GM12864 (cell line): Measurements from ENCODE around the gene CHCHD1.

Source experiments
- DNase-seq: peaks from one replicate; pipeline ENCODE4 v3.0.0-alpha.2; 2011; ENCODE audit warnings: low read depth
- H3K4me3 ChIP-seq: 2 replicates; pipeline ENCODE4 v1.5.1; 2011; ENCODE audit warnings: mild to moderate bottlenecking, low read depth, low read length, control low read depth
- TF ChIP-seq, protein P1 (sequence below): IDR thresholded peaks from 2 replicates; pipeline ENCODE4 v1.5.1; 2011; ENCODE audit warnings: low read depth, mild to moderate bottlenecking, moderate library complexity, low read length, control low read depth, inconsistent platforms; ENCODE audit errors: missing control alignments

Gene CHCHD1

DNA sequence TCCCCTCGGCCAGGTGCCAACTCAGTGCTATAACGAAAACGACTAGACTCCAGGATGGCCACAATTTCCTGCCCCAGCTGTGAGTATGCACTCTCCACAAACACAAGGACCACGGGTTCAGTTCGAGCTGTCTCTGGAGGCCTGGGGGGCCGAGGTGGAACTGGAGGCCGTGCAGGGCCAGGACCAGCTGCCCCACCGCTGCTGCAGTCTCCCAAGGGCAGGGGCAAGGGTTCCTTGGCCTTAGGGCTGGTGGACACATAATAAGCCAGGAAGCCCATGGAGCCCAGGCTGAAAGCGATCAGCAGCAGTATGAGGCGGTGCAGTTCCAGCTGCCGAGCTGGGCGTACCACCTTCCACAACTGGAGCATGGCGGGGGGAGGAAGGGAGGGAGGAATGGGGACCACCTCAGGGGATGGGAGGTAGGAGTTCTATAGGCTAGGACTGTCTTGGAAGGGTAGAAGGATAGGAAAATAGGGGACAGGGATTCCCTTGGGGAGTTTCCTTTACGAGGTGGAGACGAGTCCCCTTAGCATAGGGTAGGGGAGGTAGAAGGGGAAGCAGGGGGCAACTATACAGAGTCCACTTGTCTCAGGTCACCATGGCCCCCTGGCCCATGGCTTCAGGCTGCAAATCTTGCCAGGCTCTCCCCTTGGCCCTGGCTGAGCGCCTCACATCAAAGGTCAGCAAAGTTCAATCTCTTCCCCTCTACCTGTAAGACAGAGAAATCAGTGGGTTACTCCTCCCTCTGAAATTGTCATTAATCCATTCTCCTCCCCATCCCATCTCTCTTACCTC, 26.4 kb downstream of the CHCHD1 start:
- no peak for DNase-seq
- TF ChIP-seq, protein P1, sequence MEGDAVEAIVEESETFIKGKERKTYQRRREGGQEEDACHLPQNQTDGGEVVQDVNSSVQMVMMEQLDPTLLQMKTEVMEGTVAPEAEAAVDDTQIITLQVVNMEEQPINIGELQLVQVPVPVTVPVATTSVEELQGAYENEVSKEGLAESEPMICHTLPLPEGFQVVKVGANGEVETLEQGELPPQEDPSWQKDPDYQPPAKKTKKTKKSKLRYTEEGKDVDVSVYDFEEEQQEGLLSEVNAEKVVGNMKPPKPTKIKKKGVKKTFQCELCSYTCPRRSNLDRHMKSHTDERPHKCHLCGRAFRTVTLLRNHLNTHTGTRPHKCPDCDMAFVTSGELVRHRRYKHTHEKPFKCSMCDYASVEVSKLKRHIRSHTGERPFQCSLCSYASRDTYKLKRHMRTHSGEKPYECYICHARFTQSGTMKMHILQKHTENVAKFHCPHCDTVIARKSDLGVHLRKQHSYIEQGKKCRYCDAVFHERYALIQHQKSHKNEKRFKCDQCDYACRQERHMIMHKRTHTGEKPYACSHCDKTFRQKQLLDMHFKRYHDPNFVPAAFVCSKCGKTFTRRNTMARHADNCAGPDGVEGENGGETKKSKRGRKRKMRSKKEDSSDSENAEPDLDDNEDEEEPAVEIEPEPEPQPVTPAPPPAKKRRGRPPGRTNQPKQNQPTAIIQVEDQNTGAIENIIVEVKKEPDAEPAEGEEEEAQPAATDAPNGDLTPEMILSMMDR: no peak
- no peak overlapping the region for H3K4me3 ChIP-seq

DNA sequence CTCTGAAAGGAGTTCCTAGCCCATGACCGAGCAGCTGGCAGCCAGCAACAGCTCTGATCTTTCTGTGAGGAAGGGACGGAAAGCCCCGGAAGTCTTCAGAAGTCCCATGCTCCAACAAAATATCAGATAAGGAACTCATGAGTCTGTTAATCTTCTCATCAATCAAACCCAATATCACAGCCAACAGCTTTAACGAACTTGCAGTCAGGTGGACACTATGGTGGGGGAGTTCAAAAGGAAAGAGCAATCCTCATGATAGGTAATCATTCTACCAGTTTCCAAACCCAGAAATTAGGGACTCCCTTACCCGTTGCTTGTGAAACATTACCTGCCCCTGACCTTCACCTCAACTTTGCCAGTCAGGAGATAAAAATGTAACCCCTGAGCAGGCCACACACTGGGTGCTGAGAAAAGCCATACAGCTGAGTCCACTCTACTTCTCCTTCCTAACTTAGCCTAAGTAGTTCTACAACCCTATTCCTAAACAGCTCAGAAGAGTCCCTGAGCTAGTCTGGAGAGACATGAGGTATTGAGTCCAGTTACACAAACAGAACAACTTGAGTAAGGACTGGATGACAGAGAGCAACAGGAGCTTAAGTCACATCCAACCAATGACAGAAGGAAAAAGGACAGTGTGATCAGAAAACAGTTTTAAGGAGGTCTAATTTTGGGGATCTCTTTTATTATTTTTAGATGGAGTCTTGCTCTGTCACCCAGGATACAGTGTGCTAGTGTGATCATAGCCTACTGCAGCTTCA, 27.4 kb downstream of the CHCHD1 start:
- no peak for DNase-seq
- TF ChIP-seq, protein P1: no peak
- H3K4me3 ChIP-seq: no peak overlapping the region

DNA sequence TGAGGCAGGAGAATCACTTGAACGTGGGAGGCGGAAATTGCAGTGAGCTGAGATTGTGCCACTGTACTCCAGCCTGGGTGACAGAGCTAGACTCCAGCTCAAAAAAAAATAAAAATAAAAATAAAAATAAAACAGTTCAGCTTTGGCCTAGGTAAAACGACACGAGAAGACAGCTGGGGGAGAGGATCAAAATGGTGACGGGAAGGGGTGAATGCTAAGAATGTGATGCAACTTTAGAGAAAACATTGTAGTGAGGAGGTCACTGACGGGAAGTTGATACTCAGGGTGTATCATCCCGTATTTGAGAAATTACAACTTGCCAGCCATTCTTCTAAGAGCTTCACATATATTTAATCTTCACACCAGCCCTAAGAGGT, 28.5 kb downstream of the CHCHD1 start:
- TF ChIP-seq, protein P1: no peak
- peak overlapping the region; percentile 92 for H3K4me3 ChIP-seq
- DNase-seq: no peak

DNA sequence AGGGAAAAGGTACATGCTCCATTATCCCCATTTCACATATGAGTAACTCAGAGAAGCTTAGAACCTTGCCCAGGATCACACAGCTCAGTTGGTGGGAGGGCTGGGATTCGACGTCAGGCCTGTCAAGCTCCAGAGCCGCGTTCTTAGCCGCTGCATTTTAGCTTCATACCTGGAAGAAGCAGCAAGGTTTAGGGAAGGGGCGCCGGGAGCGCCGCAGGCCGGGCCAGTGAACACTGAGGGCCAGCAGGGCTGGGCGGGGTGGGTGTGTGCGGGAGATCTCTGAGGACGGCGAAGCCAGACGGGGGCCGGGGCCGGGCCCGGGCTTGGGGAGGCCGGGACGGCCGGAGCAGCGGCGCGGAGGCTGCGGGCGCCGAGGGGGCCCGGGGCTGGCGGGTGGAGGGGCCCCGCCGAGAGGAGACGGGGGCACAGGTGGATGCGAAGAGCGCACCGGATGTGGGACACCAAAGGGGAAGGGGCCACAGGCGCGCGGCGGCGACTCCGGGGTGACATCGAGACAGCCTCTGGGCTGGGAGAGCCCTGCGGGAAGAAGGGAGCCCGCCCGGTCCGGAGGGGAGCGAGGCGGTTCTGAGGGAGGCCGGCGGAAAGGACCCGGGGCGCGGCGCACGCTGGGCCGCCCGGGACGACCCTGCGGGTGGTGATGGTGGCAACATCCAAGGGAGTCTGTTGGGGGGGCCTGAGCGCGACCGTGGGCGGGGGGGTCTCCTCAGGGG, 29.1 kb downstream of the CHCHD1 start:
- TF ChIP-seq, protein P1: no peak
- DNase-seq: no peak
- H3K4me3 ChIP-seq: peak overlapping the region; percentile 92

DNA sequence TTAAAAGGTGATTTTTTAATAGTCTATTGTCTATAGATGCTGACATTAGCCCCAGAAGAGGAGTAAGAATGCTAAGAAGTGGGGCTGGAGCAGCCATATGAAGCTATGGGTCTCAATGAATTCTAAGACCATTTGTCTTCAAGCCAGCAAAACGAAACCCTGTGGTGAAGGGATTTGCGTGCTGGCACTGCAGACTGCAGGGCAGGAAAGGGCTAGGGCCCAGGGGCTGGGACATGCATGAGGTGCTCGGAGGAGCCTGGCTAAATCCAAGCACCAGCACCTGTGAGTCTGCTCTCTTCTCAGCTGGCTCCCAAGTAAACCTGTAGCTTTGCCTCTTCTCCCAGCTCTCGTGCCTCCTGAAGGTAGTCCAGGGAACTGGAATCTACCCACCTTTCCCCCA, 30.8 kb downstream of the CHCHD1 start:
- H3K4me3 ChIP-seq: no peak overlapping the region
- TF ChIP-seq, protein P1: no peak
- DNase-seq: no peak

DNA sequence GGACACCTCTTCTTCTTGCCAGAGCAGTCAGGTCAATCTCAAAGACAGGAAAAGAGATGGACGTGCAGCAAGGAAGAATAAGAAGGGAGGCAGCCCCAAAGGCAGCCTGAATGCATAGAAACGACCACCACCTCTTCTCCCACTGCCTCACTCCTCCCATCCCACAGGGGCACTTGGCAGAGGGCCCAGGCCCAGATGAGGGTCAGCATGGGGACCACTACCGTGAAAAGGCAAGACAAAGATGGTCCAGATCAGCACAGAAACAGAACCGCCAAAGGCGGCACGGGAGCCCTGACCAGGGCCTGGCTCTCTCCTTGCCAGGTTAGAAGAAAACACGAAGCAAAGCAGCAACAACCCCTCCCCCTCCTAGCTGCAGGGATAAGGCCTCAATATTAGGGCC, 31.5 kb downstream of the CHCHD1 start:
- TF ChIP-seq, protein P1: no peak
- DNase-seq: no peak
- H3K4me3 ChIP-seq: no peak overlapping the region
